ENCODE results near the gene CHAD.
A peak's percentile ranks its signal among the peaks of the same experiment; 100 is the strongest.

- TF ChIP-seq POLR2A (IDR thresholded peaks at IDR 0.05) = no peak
- peak; percentile 24 to 61 (median 56) for TF ChIP-seq CTCF (IDR thresholded peaks at IDR 0.05)
- no peak for TF ChIP-seq POLR2AphosphoS5 (IDR thresholded peaks at IDR 0.05)
Observed at GRCh38 chr17:50479522-50480141, 11.0 kb upstream of the CHAD start.

Measured in prostate gland (tissue), 2 donors.